ENCODE measurements around the gene DMAC2. TPM values are rescaled to one million over a fixed set of nuclear protein-coding genes. Genes with fewer than 3 reads are reported as not detected.
"Not testable (repeated sequence)": the region's sequence is repeated elsewhere in the genome, so short reads cannot be mapped to it uniquely, and the experiment has no call there.

Gene DMAC2
- polyA plus RNA-seq, 1 of the 3 experiments (the other 2 are of a cell fraction): 71.4 TPM

GRCh38 chr19:41486953-41487352 lies 47.2 kb upstream of the DMAC2 start:
- CTCF ChIA-PET: interaction anchor here (1.7 kb wide), 1 partner anchor 38 kb away, joined by 6 read pairs; no protein-coding TSS in a partner anchor
- peaks cover 38% of the 10 kb centered on the region; the same call in 1 of the 2 replicates for H3K27me3 ChIP-seq (ENCODE audit: insufficient read depth)
- H3K9me2 ChIP-seq; H3K27ac ChIP-seq (ENCODE audit: low read depth in 2 of 2, low read length in 1 of 2); H3K9me3 ChIP-seq; H3K4me2 ChIP-seq; H3K79me2 ChIP-seq (ENCODE audit: insufficient read depth); H3K9ac ChIP-seq; POLR2A ChIA-PET; H3F3A ChIP-seq (replicated peaks; ENCODE audit: insufficient read depth); DNase-seq; H3K4me3 ChIP-seq (ENCODE audit: low read depth in 2 of 2, low read length in 1 of 2); H2AFZ ChIP-seq (ENCODE audit: low read depth); H4K20me1 ChIP-seq (ENCODE audit: insufficient read depth); H3K4me1 ChIP-seq (ENCODE audit: control insufficient read depth in 1 of 2, insufficient read depth in 2 of 2, low read depth in 1 of 2, low read length in 1 of 2); H3K36me3 ChIP-seq (replicated peaks in 1 of 2; ENCODE audit: control insufficient read depth in 1 of 2, insufficient read depth in 2 of 2, low read length in 1 of 2): not testable (repeated sequence)
- WGBS (ENCODE audit: low lambda C conversion rate): 4% methylated on average over 4 of the region's 4 CpGs

- Histone ChIP-seq H2AFZ (ENCODE audit: low read depth) (no peak overlapping the region), H3K9me2 (no peaks in the 10 kb centered on the region), H4K20me1 (ENCODE audit: insufficient read depth) (no peaks in the 10 kb centered on the region), H3K4me2 (no peak overlapping the region), H3K27ac (ENCODE audit: low read depth in 2 of 2, low read length in 1 of 2) (no peak overlapping the region), H3K9ac (no peak overlapping the region), H3K4me1 (ENCODE audit: control insufficient read depth in 1 of 2, insufficient read depth in 2 of 2, low read depth in 1 of 2, low read length in 1 of 2) (no peaks in the 10 kb centered on the region), H3K9me3 (no peaks in the 10 kb centered on the region), H3K4me3 (ENCODE audit: low read depth in 2 of 2, low read length in 1 of 2) (no peak overlapping the region), H3K27me3 (ENCODE audit: insufficient read depth) (peaks cover 45% of the 10 kb centered on the region; the same call in 1 of the 2 replicates), H3F3A (replicated peaks; ENCODE audit: insufficient read depth) (no peaks in the 10 kb centered on the region), H3K79me2 (ENCODE audit: insufficient read depth) (no peaks in the 10 kb centered on the region), H3K36me3 (replicated peaks in 1 of 2; ENCODE audit: control insufficient read depth in 1 of 2, insufficient read depth in 2 of 2, low read length in 1 of 2) (no peaks in the 10 kb centered on the region)
- ChIA-PET CTCF (interaction anchor here (1.0 kb wide), 1 partner anchor 37 kb away, joined by 3 read pairs; no protein-coding TSS in a partner anchor), POLR2A (no interaction called here)
- DNase-seq: no peak
- 5% methylated on average over 4 of the region's 4 CpGs for WGBS (ENCODE audit: low lambda C conversion rate)
- TF ChIP-seq YY1 (IDR thresholded peaks at IDR 0.05; ENCODE audit: low read depth): no peak
- no peak for TF ChIP-seq JUND (IDR thresholded peaks at IDR 0.05)
- no peak for TF ChIP-seq USF2 (IDR thresholded peaks at IDR 0.05; ENCODE audit: borderline replicate concordance, low read depth, low read length)
- no peak for TF ChIP-seq RCOR1 (IDR thresholded peaks at IDR 0.05; ENCODE audit: low read length)
These were observed 45.1 kb upstream of the DMAC2 start for GRCh38 chr19:41484822-41485221.

- POLR2A ChIA-PET: no interaction called here
- H3K9ac ChIP-seq: no peak overlapping the region
- H3K9me2 ChIP-seq: no peaks in the 10 kb centered on the region
These were observed 40.6 kb upstream of the DMAC2 start for GRCh38 chr19:41480336-41480735.

More at GRCh38 chr19:41480336-41480735, 40.6 kb upstream of the DMAC2 start:
- DNase-seq: no peak
- Histone ChIP-seq H3K4me1 (ENCODE audit: control insufficient read depth in 1 of 2, insufficient read depth in 2 of 2, low read depth in 1 of 2, low read length in 1 of 2) (no peaks in the 10 kb centered on the region), H2AFZ (ENCODE audit: low read depth) (no peak overlapping the region), H3F3A (replicated peaks; ENCODE audit: insufficient read depth) (no peaks in the 10 kb centered on the region), H3K4me3 (ENCODE audit: low read depth in 2 of 2, low read length in 1 of 2) (no peak overlapping the region), H3K27me3 (ENCODE audit: insufficient read depth) (peaks cover 59% of the 10 kb centered on the region), H3K79me2 (ENCODE audit: insufficient read depth) (no peaks in the 10 kb centered on the region), H3K27ac (ENCODE audit: low read depth in 2 of 2, low read length in 1 of 2) (no peak overlapping the region), H3K9me3 (no peaks in the 10 kb centered on the region), H4K20me1 (ENCODE audit: insufficient read depth) (no peaks in the 10 kb centered on the region), H3K36me3 (replicated peaks in 1 of 2; ENCODE audit: control insufficient read depth in 1 of 2, insufficient read depth in 2 of 2, low read length in 1 of 2) (no peaks in the 10 kb centered on the region), H3K4me2 (no peak overlapping the region)
- CTCF ChIA-PET: interaction anchor here (1.1 kb wide), 1 partner anchor 90 kb away, joined by 3 read pairs; no protein-coding TSS in a partner anchor
- WGBS (ENCODE audit: low lambda C conversion rate): 26% methylated on average over 12 of the region's 12 CpGs
- TF ChIP-seq IRF3 (IDR thresholded peaks at IDR 0.05; ENCODE audit: low read depth, low read length) (no peak), TAF1 (IDR thresholded peaks at IDR 0.05; ENCODE audit: borderline replicate concordance, low read depth, low read length) (no peak)
